Psoas muscle (tissue), 8 donors: Measurements from ENCODE around the gene OGFOD3. TPM values are rescaled to one million over a fixed set of nuclear protein-coding genes. Genes with fewer than 3 reads are reported as not detected.

Experiments used
- ATAC-seq, 4 donors: fragments of 200-7000 bp; cut with Tn5 transposase; one replicate each; pipeline ENCODE4 v1.9.1; 2020; ENCODE audit warnings: moderate library complexity in 3 of 4, mild to moderate bottlenecking in 2 of 4
- DNase-seq, 2 donors: peaks; one replicate each; pipeline ENCODE4 v3.0.0-alpha.2; 2020
- H3K27ac ChIP-seq: fragments of 200-600 bp; one replicate; pipeline ENCODE4 v1.8.0; 2022
- H3K27me3 ChIP-seq, 3 donors: fragments of 200-600 bp in 1 of 3; one replicate each; pipeline versions ENCODE4 v1.6.1 to v1.8.0; 2013 to 2022; ENCODE audit warnings: low read length in 2 of 3, mild to moderate bottlenecking in 2 of 3, moderate library complexity in 1 of 3; ENCODE audit not compliant: insufficient read depth in 3 of 3
- H3K36me3 ChIP-seq, 2 donors: fragments of 200-600 bp in 1 of 2; one replicate each; pipeline versions ENCODE4 v1.6.1 to v1.8.0; 2013 to 2022; ENCODE audit warnings: low read depth in 1 of 2, mild to moderate bottlenecking in 1 of 2, moderate library complexity in 1 of 2; ENCODE audit not compliant: insufficient read depth in 1 of 2
- H3K4me1 ChIP-seq: fragments of 200-600 bp; one replicate; pipeline ENCODE4 v1.8.0; 2022
- H3K4me3 ChIP-seq: fragments of 200-600 bp; one replicate; pipeline ENCODE4 v1.8.0; 2022; ENCODE audit warnings: mild to moderate bottlenecking
- H3K9me3 ChIP-seq: fragments of 200-600 bp; one replicate; pipeline ENCODE4 v1.8.0; 2022
- CTCF ChIP-seq: fragments of 200-600 bp; IDR thresholded peaks from one replicate; pipeline ENCODE4 v1.8.0; 2022; ENCODE audit warnings: antibody characterized with exemption
- WGBS, 3 donors: extraction: QIAGEN DNeasy Blood & Tissue Kit; methylation state at CpG; one replicate each; pipeline versions ENCODE4 v1.1.6 to v1.1.7; 2013; 5-methylcytosine and 5-hydroxymethylcytosine counted together
- intact Hi-C, 2 donors: fragments of 100-400 bp; cut with DNase I; formaldehyde crosslinking; loops; one replicate each; pipeline versions ENCODE4 v1.11.0 to v1.14.2; 2022
- polyA plus RNA-seq, 3 donors: library from polyadenylated mRNA; stranded (reverse); fragments of 200-250 nt; gene quantifications; one replicate each; pipeline ENCODE4 v1.2.3, GENCODE V29; 2013
- total RNA-seq, 4 donors: library from RNA; stranded (reverse); fragmentation: NEBNext Ultra II Directional in 2 of 4; extraction: Animal tissue kit (Norgen Biotek cat#: 25700) in 2 of 4; gene quantifications; one replicate each; pipeline versions ENCODE4 v1.2.1 to v1.2.4, GENCODE V29; 2021 to 2023
- donor health status: healthy with polysubstance abuse.
- donor health status: DM: no; HTN: no; CAD: no; lungs with moderate emphysema.
- donor health status: Bipolar disorder and iron deficiency.
- donor health status: healthy.
- donor health status: DM: yes; HTN: yes; CAD: no.
- donor health status: DM: no; HTN: no; CAD: no.
- donor health status: DM: no; HTN: no; CAD: no.
- donor health status: DM: yes; HTN: yes; CAD: no.

OGFOD3 gene
- total and polyA plus RNA-seq, 7 donors, result 15.5 to 30.4 (median 26.9) TPM

GRCh38 chr17:82392209-82392920, 26.0 kb downstream of the OGFOD3 start:
- no peak overlapping the region for H3K4me3 ChIP-seq
- ATAC-seq (no peak), DNase-seq (no peak)
- 90 to 93% (median 91%) methylated on average over 28 of the region's 28 CpGs for WGBS, 3 donors
- intact Hi-C loops, result no loop called here
- no peak overlapping the region for H3K27ac ChIP-seq
- H3K27me3 ChIP-seq, result no peaks in the 10 kb centered on the region
- H3K4me1 ChIP-seq, result peaks cover 4% of the 10 kb centered on the region
- no peak for TF ChIP-seq CTCF
- H3K36me3 ChIP-seq, result peaks cover 0 to 32% of the 10 kb centered on the region in 2 donors
- no peaks in the 10 kb centered on the region for H3K9me3 ChIP-seq

- Histone ChIP-seq H3K4me3 (no peak overlapping the region), H3K27me3 (peaks cover 0 to 5% (median 0%) of the 10 kb centered on the region in 3 donors), H3K4me1 (peaks cover 4% of the 10 kb centered on the region), H3K36me3 (peaks cover 0 to 32% of the 10 kb centered on the region in 2 donors), H3K27ac (no peak overlapping the region), H3K9me3 (no peaks in the 10 kb centered on the region)
- intact Hi-C loops, result no loop called here
- no peak for TF ChIP-seq CTCF
- DNase-seq (no peak), ATAC-seq (no peak)
- 93 to 96% (median 95%) methylated on average over 23 of the region's 23 CpGs for WGBS, 3 donors
Measured at GRCh38 chr17:82391496-82392066, 26.8 kb downstream of the OGFOD3 start.

GRCh38 chr17:82390860-82391435, 27.4 kb downstream of the OGFOD3 start:
- no peak for TF ChIP-seq CTCF
- intact Hi-C loops, result loop anchor here in 1 of 2 donors (1.0 kb wide), 1 partner anchor 52 kb away; no protein-coding TSS in a partner anchor
- DNase-seq, result no peak
- H3K36me3 ChIP-seq, result peaks cover 0 to 32% of the 10 kb centered on the region in 2 donors
- H3K27ac ChIP-seq, result no peak overlapping the region
- H3K9me3 ChIP-seq, result no peaks in the 10 kb centered on the region
- peaks cover 0 to 5% (median 0%) of the 10 kb centered on the region in 3 donors for H3K27me3 ChIP-seq
- 82 to 89% (median 89%) methylated on average over 10 to 13 of the region's 13 CpGs for WGBS, 3 donors
- H3K4me1 ChIP-seq, result peaks cover 4% of the 10 kb centered on the region
- no peak overlapping the region for H3K4me3 ChIP-seq
- no peak for ATAC-seq

GRCh38 chr17:82390015-82390859, 28.1 kb downstream of the OGFOD3 start:
- DNase-seq (no peak), ATAC-seq (no peak)
- Histone ChIP-seq H3K9me3 (no peaks in the 10 kb centered on the region), H3K27me3 (peaks cover 0 to 8% (median 0%) of the 10 kb centered on the region in 3 donors), H3K4me3 (no peak overlapping the region), H3K27ac (no peak overlapping the region), H3K36me3 (peaks cover 0 to 32% of the 10 kb centered on the region in 2 donors), H3K4me1 (peaks cover 7% of the 10 kb centered on the region)
- WGBS, 3 donors, result 93% methylated on average over 27 to 31 of the region's 34 CpGs
- intact Hi-C loops, result loop anchor here in 1 of 2 donors (1.0 kb wide), 1 partner anchor 53 kb away; no protein-coding TSS in a partner anchor
- no peak for TF ChIP-seq CTCF
